ENCODE results near the gene FAM222B.
"Not testable (repeated sequence)": the region's sequence is repeated elsewhere in the genome, so short reads cannot be mapped to it uniquely, and the experiment has no call there.

The FAM222B gene

GRCh38 chr17:28796062-28796461, 46.5 kb downstream of the FAM222B start:
- Histone ChIP-seq H3K18ac (ENCODE audit: low read length) (no peak overlapping the region), H3K4me2 (ENCODE audit: low read length) (no peak overlapping the region), H3K56ac (ENCODE audit: low read length) (no peak overlapping the region), H3K4ac (ENCODE audit: low read depth, low read length) (no peak overlapping the region), H2BK5ac (ENCODE audit: low read length) (no peak overlapping the region), H3K79me2 (ENCODE audit: control insufficient read depth, insufficient read depth, low read length) (peaks cover 21% of the 10 kb centered on the region), H3K4me1 (ENCODE audit: control insufficient read depth, low read depth, low read length) (no peaks in the 10 kb centered on the region), H3K27me3 (ENCODE audit: insufficient read depth, low read length, poor library complexity) (no peaks in the 10 kb centered on the region), H3K36me3 (ENCODE audit: control insufficient read depth, insufficient read depth, low read length) (no peaks in the 10 kb centered on the region), H2BK120ac (ENCODE audit: low read depth, low read length) (no peak overlapping the region), H4K8ac (ENCODE audit: low read depth, low read length) (no peak overlapping the region), H2BK15ac (replicated peaks; ENCODE audit: low read depth) (no peak overlapping the region), H4K5ac (ENCODE audit: low read length) (no peak overlapping the region), H3K27ac (ENCODE audit: low read depth, low read length) (no peak overlapping the region), H3K79me1 (ENCODE audit: low read length) (peaks cover 4% of the 10 kb centered on the region), H2AK5ac (ENCODE audit: low read length) (no peak overlapping the region), H3K9ac (ENCODE audit: low read length) (no peak overlapping the region), H3K4me3 (ENCODE audit: low read length) (no peak overlapping the region), H3K23ac (ENCODE audit: low read length) (no peak overlapping the region)
- no peak for DNase-seq
- WGBS (ENCODE audit: extremely low coverage, insufficient coverage, low lambda C conversion rate) = no CpG with 5 or more reads among the region's 2 CpGs

DNA sequence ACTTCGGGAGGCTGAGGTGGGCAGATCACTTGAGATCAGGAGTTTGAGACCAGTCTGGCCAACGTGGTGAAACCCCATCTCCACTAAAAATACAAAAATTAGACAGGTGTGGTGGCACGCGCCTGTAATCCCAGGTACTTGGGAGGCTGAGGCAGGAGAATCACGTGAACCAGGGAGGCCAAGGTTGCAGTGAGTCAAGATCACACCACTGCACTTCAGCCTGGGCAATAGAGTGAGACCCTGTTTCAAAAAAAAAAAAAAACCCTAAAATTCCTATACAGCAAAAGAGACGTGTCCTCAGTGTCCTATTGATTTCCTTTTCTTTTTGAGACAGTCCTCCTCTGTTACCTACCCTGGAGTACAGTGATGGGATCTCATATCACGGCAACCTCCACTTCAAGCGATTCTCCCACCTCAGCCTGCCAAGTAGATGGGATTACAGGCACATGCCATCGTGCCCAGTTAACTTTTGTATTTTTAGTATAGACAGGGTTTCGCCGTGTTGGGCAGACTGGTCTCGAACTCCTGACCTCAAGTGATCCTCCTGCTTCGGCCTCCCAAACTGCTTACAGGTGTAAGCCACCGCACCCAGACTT, 47.6 kb downstream of the FAM222B start:
- H2BK5ac ChIP-seq (ENCODE audit: low read length); H2BK15ac ChIP-seq (replicated peaks; ENCODE audit: low read depth); H3K56ac ChIP-seq (ENCODE audit: low read length); H3K4me3 ChIP-seq (ENCODE audit: low read length); H3K18ac ChIP-seq (ENCODE audit: low read length); H3K4ac ChIP-seq (ENCODE audit: low read depth, low read length); DNase-seq; H2AK5ac ChIP-seq (ENCODE audit: low read length); H3K23ac ChIP-seq (ENCODE audit: low read length); H3K4me2 ChIP-seq (ENCODE audit: low read length); H3K27ac ChIP-seq (ENCODE audit: low read depth, low read length); H4K5ac ChIP-seq (ENCODE audit: low read length); H4K8ac ChIP-seq (ENCODE audit: low read depth, low read length); H3K4me1 ChIP-seq (ENCODE audit: control insufficient read depth, low read depth, low read length); H2BK120ac ChIP-seq (ENCODE audit: low read depth, low read length); H3K79me1 ChIP-seq (ENCODE audit: low read length); H3K27me3 ChIP-seq (ENCODE audit: insufficient read depth, low read length, poor library complexity); H3K9ac ChIP-seq (ENCODE audit: low read length); H3K36me3 ChIP-seq (ENCODE audit: control insufficient read depth, insufficient read depth, low read length): not testable (repeated sequence)
- WGBS (ENCODE audit: extremely low coverage, insufficient coverage, low lambda C conversion rate) = no CpG with 5 or more reads among the region's 14 CpGs
- H3K79me2 ChIP-seq (ENCODE audit: control insufficient read depth, insufficient read depth, low read length) = peaks cover 19% of the 10 kb centered on the region

DNA sequence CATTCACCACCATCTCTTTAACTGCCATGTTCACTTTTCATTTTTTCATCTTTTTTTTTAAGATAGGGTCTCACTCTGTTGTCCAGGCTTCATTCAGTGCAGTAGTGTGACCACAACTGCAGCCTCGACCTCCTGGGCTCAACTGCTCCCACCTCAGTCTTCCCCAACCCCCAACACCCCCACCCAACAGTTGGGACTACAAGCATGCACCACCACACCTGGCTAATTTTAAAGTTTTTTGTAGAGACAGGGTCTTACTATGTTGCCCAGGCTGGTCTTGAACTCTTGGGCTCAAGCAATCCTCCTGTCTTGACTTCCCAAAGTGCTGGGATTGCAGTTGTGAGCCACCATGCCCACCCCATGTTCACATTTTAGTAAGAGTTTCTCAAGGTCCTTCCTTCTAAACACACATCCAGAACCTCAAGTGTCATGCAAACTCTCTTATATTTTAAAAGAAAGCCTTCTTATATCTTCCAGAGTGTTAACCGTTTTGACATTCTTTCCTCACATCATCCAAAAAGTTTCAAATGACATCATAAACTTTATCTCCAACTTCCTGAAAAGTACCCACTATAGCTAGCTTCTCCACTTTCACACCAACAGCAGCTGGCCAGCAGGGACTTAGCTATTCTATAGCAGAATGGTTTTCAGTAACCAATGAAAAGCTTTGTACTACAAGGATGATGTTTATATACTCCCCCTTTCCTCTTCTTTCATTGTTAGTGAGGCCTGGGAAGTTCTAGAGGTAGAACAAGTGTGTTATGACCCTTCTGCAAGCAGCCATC, 49.5 kb downstream of the FAM222B start:
- H3K27ac ChIP-seq (ENCODE audit: low read depth, low read length) = no peak overlapping the region
- H2BK5ac ChIP-seq (ENCODE audit: low read length) = no peak overlapping the region
- H3K79me1 ChIP-seq (ENCODE audit: low read length) = peaks cover 5% of the 10 kb centered on the region
- H3K79me2 ChIP-seq (ENCODE audit: control insufficient read depth, insufficient read depth, low read length) = peaks cover 22% of the 10 kb centered on the region
- no peak overlapping the region for H4K8ac ChIP-seq (ENCODE audit: low read depth, low read length)
- no peak overlapping the region for H2BK120ac ChIP-seq (ENCODE audit: low read depth, low read length)
- H2AK5ac ChIP-seq (ENCODE audit: low read length) = no peak overlapping the region
- H3K9ac ChIP-seq (ENCODE audit: low read length) = no peak overlapping the region
- no CpG with 5 or more reads among the region's 2 CpGs for WGBS (ENCODE audit: extremely low coverage, insufficient coverage, low lambda C conversion rate)
- H3K4me3 ChIP-seq (ENCODE audit: low read length) = no peak overlapping the region
- no peak overlapping the region for H3K18ac ChIP-seq (ENCODE audit: low read length)
- no peak overlapping the region for H3K4ac ChIP-seq (ENCODE audit: low read depth, low read length)
- no peak overlapping the region for H4K5ac ChIP-seq (ENCODE audit: low read length)
- DNase-seq = peak; percentile 43
- H3K27me3 ChIP-seq (ENCODE audit: insufficient read depth, low read length, poor library complexity) = no peaks in the 10 kb centered on the region
- H3K23ac ChIP-seq (ENCODE audit: low read length) = no peak overlapping the region
- no peak overlapping the region for H2BK15ac ChIP-seq (replicated peaks; ENCODE audit: low read depth)
- no peaks in the 10 kb centered on the region for H3K4me1 ChIP-seq (ENCODE audit: control insufficient read depth, low read depth, low read length)
- no peak overlapping the region for H3K4me2 ChIP-seq (ENCODE audit: low read length)
- no peaks in the 10 kb centered on the region for H3K36me3 ChIP-seq (ENCODE audit: control insufficient read depth, insufficient read depth, low read length)
- H3K56ac ChIP-seq (ENCODE audit: low read length) = no peak overlapping the region

DNA sequence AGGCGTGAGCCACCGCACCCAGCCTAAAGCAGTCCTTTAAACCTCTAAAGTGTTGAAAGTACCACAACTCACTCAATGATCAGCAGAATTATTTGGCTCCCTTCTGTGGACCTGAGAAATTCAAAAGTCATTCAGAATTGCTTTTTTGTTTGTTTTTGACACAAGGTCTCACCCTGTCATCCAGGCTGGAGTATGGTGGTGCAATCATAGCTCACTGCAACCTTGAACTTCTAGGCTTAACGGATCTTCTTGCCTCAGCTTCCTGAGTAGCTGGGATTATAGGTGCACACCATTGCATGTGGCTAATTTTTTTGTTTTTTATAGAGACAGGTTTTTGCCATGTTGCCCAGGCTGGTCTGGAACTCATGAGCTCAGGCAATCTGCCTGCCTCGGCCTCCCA, 54.5 kb downstream of the FAM222B start:
- no peak overlapping the region for H3K9ac ChIP-seq (ENCODE audit: low read length)
- no peak overlapping the region for H3K23ac ChIP-seq (ENCODE audit: low read length)
- no peak overlapping the region for H2BK15ac ChIP-seq (replicated peaks; ENCODE audit: low read depth)
- no peak overlapping the region for H3K4me2 ChIP-seq (ENCODE audit: low read length)
- H2BK5ac ChIP-seq (ENCODE audit: low read length) = no peak overlapping the region
- H3K4me3 ChIP-seq (ENCODE audit: low read length) = no peak overlapping the region
- no peak overlapping the region for H3K56ac ChIP-seq (ENCODE audit: low read length)
- H4K5ac ChIP-seq (ENCODE audit: low read length) = no peak overlapping the region
- no peak overlapping the region for H4K8ac ChIP-seq (ENCODE audit: low read depth, low read length)
- no CpG with 5 or more reads among the region's 4 CpGs for WGBS (ENCODE audit: extremely low coverage, insufficient coverage, low lambda C conversion rate)
- no peaks in the 10 kb centered on the region for H3K36me3 ChIP-seq (ENCODE audit: control insufficient read depth, insufficient read depth, low read length)
- DNase-seq = no peak
- H3K4ac ChIP-seq (ENCODE audit: low read depth, low read length) = no peak overlapping the region
- no peak overlapping the region for H3K27ac ChIP-seq (ENCODE audit: low read depth, low read length)
- H3K79me2 ChIP-seq (ENCODE audit: control insufficient read depth, insufficient read depth, low read length) = peaks cover 8% of the 10 kb centered on the region
- H2AK5ac ChIP-seq (ENCODE audit: low read length) = no peak overlapping the region
- no peaks in the 10 kb centered on the region for H3K4me1 ChIP-seq (ENCODE audit: control insufficient read depth, low read depth, low read length)
- no peak overlapping the region for H3K18ac ChIP-seq (ENCODE audit: low read length)
- peaks cover 4% of the 10 kb centered on the region for H3K79me1 ChIP-seq (ENCODE audit: low read length)
- H2BK120ac ChIP-seq (ENCODE audit: low read depth, low read length) = no peak overlapping the region
- H3K27me3 ChIP-seq (ENCODE audit: insufficient read depth, low read length, poor library complexity) = no peaks in the 10 kb centered on the region

DNA sequence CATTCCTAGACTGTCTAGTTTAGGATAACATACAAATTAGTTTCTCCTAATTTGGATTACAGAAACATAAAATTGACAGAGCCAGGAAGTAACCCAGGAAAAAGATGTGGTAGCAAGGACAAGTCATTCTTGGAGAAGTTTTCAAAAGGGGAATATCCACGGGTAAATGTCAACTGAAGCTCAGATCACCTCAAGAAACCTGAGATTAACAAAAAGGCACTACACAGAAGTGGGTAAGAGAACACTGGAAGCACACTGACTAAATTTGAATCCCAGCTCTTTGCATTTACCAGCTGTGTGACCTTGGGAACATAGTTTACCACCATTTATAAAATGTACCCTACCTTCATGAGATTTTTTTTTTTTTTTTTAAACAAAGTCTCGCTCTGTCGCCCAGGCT, 59.4 kb downstream of the FAM222B start:
- H3K4me3 ChIP-seq (ENCODE audit: low read length) = no peak overlapping the region
- no peak overlapping the region for H3K4me2 ChIP-seq (ENCODE audit: low read length)
- no peak overlapping the region for H3K27ac ChIP-seq (ENCODE audit: low read depth, low read length)
- no peak overlapping the region for H3K18ac ChIP-seq (ENCODE audit: low read length)
- no peak overlapping the region for H4K8ac ChIP-seq (ENCODE audit: low read depth, low read length)
- H3K4ac ChIP-seq (ENCODE audit: low read depth, low read length) = no peak overlapping the region
- H3K79me2 ChIP-seq (ENCODE audit: control insufficient read depth, insufficient read depth, low read length) = peaks cover 10% of the 10 kb centered on the region
- H4K5ac ChIP-seq (ENCODE audit: low read length) = no peak overlapping the region
- peaks cover 4% of the 10 kb centered on the region for H3K79me1 ChIP-seq (ENCODE audit: low read length)
- H3K23ac ChIP-seq (ENCODE audit: low read length) = no peak overlapping the region
- no peak overlapping the region for H2BK15ac ChIP-seq (replicated peaks; ENCODE audit: low read depth)
- H3K27me3 ChIP-seq (ENCODE audit: insufficient read depth, low read length, poor library complexity) = no peaks in the 10 kb centered on the region
- WGBS (ENCODE audit: extremely low coverage, insufficient coverage, low lambda C conversion rate) = no CpG with 5 or more reads among the region's 3 CpGs
- no peak overlapping the region for H2AK5ac ChIP-seq (ENCODE audit: low read length)
- H2BK5ac ChIP-seq (ENCODE audit: low read length) = no peak overlapping the region
- DNase-seq = no peak
- H3K56ac ChIP-seq (ENCODE audit: low read length) = no peak overlapping the region
- H3K36me3 ChIP-seq (ENCODE audit: control insufficient read depth, insufficient read depth, low read length) = no peaks in the 10 kb centered on the region
- H3K9ac ChIP-seq (ENCODE audit: low read length) = no peak overlapping the region
- H3K4me1 ChIP-seq (ENCODE audit: control insufficient read depth, low read depth, low read length) = no peaks in the 10 kb centered on the region
- H2BK120ac ChIP-seq (ENCODE audit: low read depth, low read length) = no peak overlapping the region
